Measurements from ENCODE around the gene EFHD2.
"Not testable (repeated sequence)": the region's sequence is repeated elsewhere in the genome, so short reads cannot be mapped to it uniquely, and the experiment has no call there.

The EFHD2 gene

GRCh38 chr1:15428815-15429435, 19.2 kb downstream of the EFHD2 start:
- peaks cover 6% of the 10 kb centered on the region for H3K36me3 ChIP-seq (ENCODE audit: control insufficient read depth, insufficient read depth, low read length)

GRCh38 chr1:15429701-15430149, 20.0 kb downstream of the EFHD2 start:
- Histone ChIP-seq H3K4me1 (ENCODE audit: control insufficient read depth, insufficient read depth, low read length) (no peaks in the 10 kb centered on the region), H3K9ac (ENCODE audit: low read depth, low read length) (no peak overlapping the region), H3K4me3 (ENCODE audit: low read depth, low read length) (no peak overlapping the region), H3K27me3 (ENCODE audit: control insufficient read depth, insufficient read depth, low read length) (no peaks in the 10 kb centered on the region), H3K9me3 (ENCODE audit: control insufficient read depth, insufficient read depth, low read length) (no peaks in the 10 kb centered on the region), H3K36me3 (ENCODE audit: control insufficient read depth, insufficient read depth, low read length) (peaks cover 6% of the 10 kb centered on the region)

More at GRCh38 chr1:15428815-15429435, 19.2 kb downstream of the EFHD2 start:
- no peaks in the 10 kb centered on the region for H3K9me3 ChIP-seq (ENCODE audit: control insufficient read depth, insufficient read depth, low read length)
- H3K4me3 ChIP-seq (ENCODE audit: low read depth, low read length): no peak overlapping the region
- H3K27me3 ChIP-seq (ENCODE audit: control insufficient read depth, insufficient read depth, low read length): no peaks in the 10 kb centered on the region
- H3K4me1 ChIP-seq (ENCODE audit: control insufficient read depth, insufficient read depth, low read length): no peaks in the 10 kb centered on the region
- no peak overlapping the region for H3K9ac ChIP-seq (ENCODE audit: low read depth, low read length)

GRCh38 chr1:15430787-15431570, 21.3 kb downstream of the EFHD2 start:
- Histone ChIP-seq H3K4me3 (ENCODE audit: low read depth, low read length) (no peak overlapping the region), H3K4me1 (ENCODE audit: control insufficient read depth, insufficient read depth, low read length) (no peaks in the 10 kb centered on the region), H3K9me3 (ENCODE audit: control insufficient read depth, insufficient read depth, low read length) (no peaks in the 10 kb centered on the region), H3K36me3 (ENCODE audit: control insufficient read depth, insufficient read depth, low read length) (peaks cover 6% of the 10 kb centered on the region), H3K27me3 (ENCODE audit: control insufficient read depth, insufficient read depth, low read length) (no peaks in the 10 kb centered on the region), H3K9ac (ENCODE audit: low read depth, low read length) (no peak overlapping the region)

GRCh38 chr1:15431571-15431948, 21.9 kb downstream of the EFHD2 start:
- H3K36me3 ChIP-seq (ENCODE audit: control insufficient read depth, insufficient read depth, low read length): peaks cover 6% of the 10 kb centered on the region
- no peaks in the 10 kb centered on the region for H3K4me1 ChIP-seq (ENCODE audit: control insufficient read depth, insufficient read depth, low read length)
- no peaks in the 10 kb centered on the region for H3K27me3 ChIP-seq (ENCODE audit: control insufficient read depth, insufficient read depth, low read length)
- no peaks in the 10 kb centered on the region for H3K9me3 ChIP-seq (ENCODE audit: control insufficient read depth, insufficient read depth, low read length)
- H3K4me3 ChIP-seq (ENCODE audit: low read depth, low read length): no peak overlapping the region
- no peak overlapping the region for H3K9ac ChIP-seq (ENCODE audit: low read depth, low read length)

GRCh38 chr1:15432324-15432723, 22.6 kb downstream of the EFHD2 start:
- no peaks in the 10 kb centered on the region for H3K27me3 ChIP-seq (ENCODE audit: control insufficient read depth, insufficient read depth, low read length)
- H3K9ac ChIP-seq (ENCODE audit: low read depth, low read length): no peak overlapping the region
- H3K36me3 ChIP-seq (ENCODE audit: control insufficient read depth, insufficient read depth, low read length): peaks cover 6% of the 10 kb centered on the region
- no peak overlapping the region for H3K4me3 ChIP-seq (ENCODE audit: low read depth, low read length)
- H3K4me1 ChIP-seq (ENCODE audit: control insufficient read depth, insufficient read depth, low read length): no peaks in the 10 kb centered on the region
- H3K9me3 ChIP-seq (ENCODE audit: control insufficient read depth, insufficient read depth, low read length): no peaks in the 10 kb centered on the region

GRCh38 chr1:15433471-15433870, 23.8 kb downstream of the EFHD2 start:
- Histone ChIP-seq H3K36me3 (ENCODE audit: control insufficient read depth, insufficient read depth, low read length) (peaks cover 6% of the 10 kb centered on the region), H3K9ac (ENCODE audit: low read depth, low read length) (no peak overlapping the region), H3K4me1 (ENCODE audit: control insufficient read depth, insufficient read depth, low read length) (no peaks in the 10 kb centered on the region), H3K27me3 (ENCODE audit: control insufficient read depth, insufficient read depth, low read length) (no peaks in the 10 kb centered on the region), H3K4me3 (ENCODE audit: low read depth, low read length) (no peak overlapping the region), H3K9me3 (ENCODE audit: control insufficient read depth, insufficient read depth, low read length) (no peaks in the 10 kb centered on the region)

GRCh38 chr1:15434739-15435138, 25.1 kb downstream of the EFHD2 start:
- not testable (repeated sequence) for H3K4me3 ChIP-seq (ENCODE audit: low read depth, low read length)

GRCh38 chr1:15435239-15436077, 25.8 kb downstream of the EFHD2 start:
- no peaks in the 10 kb centered on the region for H3K4me1 ChIP-seq (ENCODE audit: control insufficient read depth, insufficient read depth, low read length)
- H3K4me3 ChIP-seq (ENCODE audit: low read depth, low read length): no peak overlapping the region
- no peak overlapping the region for H3K9ac ChIP-seq (ENCODE audit: low read depth, low read length)
- no peaks in the 10 kb centered on the region for H3K9me3 ChIP-seq (ENCODE audit: control insufficient read depth, insufficient read depth, low read length)
- H3K36me3 ChIP-seq (ENCODE audit: control insufficient read depth, insufficient read depth, low read length): no peaks in the 10 kb centered on the region
- no peaks in the 10 kb centered on the region for H3K27me3 ChIP-seq (ENCODE audit: control insufficient read depth, insufficient read depth, low read length)

More at GRCh38 chr1:15434739-15435138, 25.1 kb downstream of the EFHD2 start:
- H3K27me3 ChIP-seq (ENCODE audit: control insufficient read depth, insufficient read depth, low read length); H3K9me3 ChIP-seq (ENCODE audit: control insufficient read depth, insufficient read depth, low read length); H3K9ac ChIP-seq (ENCODE audit: low read depth, low read length); H3K36me3 ChIP-seq (ENCODE audit: control insufficient read depth, insufficient read depth, low read length); H3K4me1 ChIP-seq (ENCODE audit: control insufficient read depth, insufficient read depth, low read length): not testable (repeated sequence)

- no peaks in the 10 kb centered on the region for H3K36me3 ChIP-seq (ENCODE audit: control insufficient read depth, insufficient read depth, low read length)
- no peaks in the 10 kb centered on the region for H3K27me3 ChIP-seq (ENCODE audit: control insufficient read depth, insufficient read depth, low read length)
- H3K9ac ChIP-seq (ENCODE audit: low read depth, low read length): no peak overlapping the region
- H3K4me3 ChIP-seq (ENCODE audit: low read depth, low read length): no peak overlapping the region
- no peaks in the 10 kb centered on the region for H3K4me1 ChIP-seq (ENCODE audit: control insufficient read depth, insufficient read depth, low read length)
- H3K9me3 ChIP-seq (ENCODE audit: control insufficient read depth, insufficient read depth, low read length): no peaks in the 10 kb centered on the region
Observed at GRCh38 chr1:15436881-15437442, 27.3 kb downstream of the EFHD2 start.

- Histone ChIP-seq H3K4me3 (ENCODE audit: low read depth, low read length) (no peak overlapping the region), H3K4me1 (ENCODE audit: control insufficient read depth, insufficient read depth, low read length) (no peaks in the 10 kb centered on the region), H3K9ac (ENCODE audit: low read depth, low read length) (no peak overlapping the region), H3K9me3 (ENCODE audit: control insufficient read depth, insufficient read depth, low read length) (no peaks in the 10 kb centered on the region), H3K36me3 (ENCODE audit: control insufficient read depth, insufficient read depth, low read length) (no peaks in the 10 kb centered on the region), H3K27me3 (ENCODE audit: control insufficient read depth, insufficient read depth, low read length) (no peaks in the 10 kb centered on the region)
Observed at GRCh38 chr1:15439325-15439724, 29.6 kb downstream of the EFHD2 start.

GRCh38 chr1:15440357-15440756, 30.7 kb downstream of the EFHD2 start:
- no peaks in the 10 kb centered on the region for H3K9me3 ChIP-seq (ENCODE audit: control insufficient read depth, insufficient read depth, low read length)
- no peak overlapping the region for H3K9ac ChIP-seq (ENCODE audit: low read depth, low read length)
- H3K4me3 ChIP-seq (ENCODE audit: low read depth, low read length): no peak overlapping the region
- H3K36me3 ChIP-seq (ENCODE audit: control insufficient read depth, insufficient read depth, low read length): no peaks in the 10 kb centered on the region
- no peaks in the 10 kb centered on the region for H3K4me1 ChIP-seq (ENCODE audit: control insufficient read depth, insufficient read depth, low read length)
- no peaks in the 10 kb centered on the region for H3K27me3 ChIP-seq (ENCODE audit: control insufficient read depth, insufficient read depth, low read length)

Data from iPS-15b (cell line).